ENCODE results near the gene CBFA2T3. TPM values are rescaled to one million over a fixed set of nuclear protein-coding genes. Genes with fewer than 3 reads are reported as not detected.

CBFA2T3 gene
- total and polyA plus RNA-seq, 2 of the 13 experiments (the other 11 are each of a cell fraction or from before 2014, with no cell fraction given): 0.05 TPM; not detected in 1

- DNase-seq (ENCODE audit: low spot score): no peak
- TF ChIP-seq ZNF512 (CRISPR knock-in tag; IDR thresholded peaks at IDR 0.05) (no peak), LBX2 (CRISPR knock-in tag; IDR thresholded peaks at IDR 0.05; ENCODE audit: borderline replicate concordance) (no peak), SOX13 (IDR thresholded peaks at IDR 0.05) (no peak), SOX13 (CRISPR knock-in tag; conservative IDR thresholded peaks at IDR 0.05 in 1 of 2, IDR thresholded peaks at IDR 0.05 in 1 of 2) (no peak), MBD4 (IDR thresholded peaks at IDR 0.05; ENCODE audit: borderline replicate concordance, low read length) (no peak), REL (CRISPR knock-in tag; conservative IDR thresholded peaks at IDR 0.05) (no peak), ELK4 (CRISPR knock-in tag; IDR thresholded peaks at IDR 0.05; ENCODE audit: borderline replicate concordance) (no peak), ATF1 (CRISPR knock-in tag; IDR thresholded peaks at IDR 0.05) (no peak), SRF (IDR thresholded peaks at IDR 0.05; ENCODE audit: low read depth, low read length) (no peak), SSRP1 (CRISPR knock-in tag; IDR thresholded peaks at IDR 0.05) (no peak)
- Histone ChIP-seq H3K27ac (ENCODE audit: extremely low read length, insufficient read depth, low read length) (no peak overlapping the region), H3K27me3 (ENCODE audit: control insufficient read depth in 1 of 2, insufficient read depth in 2 of 2, low read length in 2 of 2) (peaks cover 38 to 73% of the 10 kb centered on the region in 2 experiments), H3K36me3 (replicated peaks in 1 of 2; ENCODE audit: control insufficient read depth in 1 of 2, insufficient read depth in 2 of 2, low read length in 2 of 2) (no peaks in the 10 kb centered on the region), H3K4me2 (ENCODE audit: low read depth, low read length) (no peak overlapping the region), H3K4me1 (ENCODE audit: insufficient read depth, low read length) (no peaks in the 10 kb centered on the region), H4K20me1 (ENCODE audit: insufficient read depth, low read length) (no peaks in the 10 kb centered on the region), H2AFZ (ENCODE audit: low read length) (no peak overlapping the region), H3K9ac (ENCODE audit: insufficient read depth, low read depth, low read length) (no peak overlapping the region), H3K4me3 (replicated peaks in 1 of 3; ENCODE audit: insufficient read depth in 1 of 3, low read depth in 2 of 3, low read length in 3 of 3) (no peak overlapping the region), H3K79me2 (ENCODE audit: insufficient read depth, low read length) (no peaks in the 10 kb centered on the region), H3K9me3 (ENCODE audit: low read length) (no peaks in the 10 kb centered on the region)
- WGBS (ENCODE audit: low lambda C conversion rate): 48% methylated on average over 14 of the region's 14 CpGs
- in situ Hi-C loops (cut with HindIII; ENCODE audit: extremely low pct_ligation_motif_present, low pct_unique_long_range_greater_than_20kb): no loop called here
- ChIA-PET CTCF (ENCODE audit: low intra/inter-chr PET ratio, low total read pairs) (no interaction called here), POLR2A (no interaction called here)
- BruUV-seq (replicated peaks): no TSS peak
- intact Hi-C loops (cut with micrococcal nuclease; ENCODE audit: unreplicated experiment): no loop called here
- FAIRE-seq: no peak
- ATAC-seq: no peak
These were observed 21.1 kb downstream of the CBFA2T3 start for GRCh38 chr16:88955906-88956305.

Data from HepG2 (cell line).